ENCODE measurements around the gene PSMB11.

Gene PSMB11

DNA sequence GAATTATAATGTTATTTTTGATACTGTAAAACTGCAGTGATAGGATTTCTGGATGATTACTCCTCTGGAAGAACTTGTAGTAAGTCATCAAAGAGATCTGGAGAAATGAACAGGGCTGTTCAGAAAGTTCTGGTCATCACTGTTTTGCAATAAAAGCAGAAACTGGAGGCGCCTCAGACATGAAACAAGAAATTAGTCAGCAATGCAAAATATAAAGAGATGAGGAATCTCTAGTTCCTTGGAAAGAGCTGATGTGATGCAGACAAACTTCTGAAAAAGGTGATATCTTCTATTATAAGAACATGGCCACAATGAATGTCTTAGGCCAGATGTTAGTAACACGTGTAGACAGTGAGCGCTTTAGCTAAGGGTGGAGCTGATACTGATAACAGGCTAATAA lies 43.4 kb downstream of the PSMB11 start:
- DNase-seq (ENCODE audit: low read depth), result no peak

DNA sequence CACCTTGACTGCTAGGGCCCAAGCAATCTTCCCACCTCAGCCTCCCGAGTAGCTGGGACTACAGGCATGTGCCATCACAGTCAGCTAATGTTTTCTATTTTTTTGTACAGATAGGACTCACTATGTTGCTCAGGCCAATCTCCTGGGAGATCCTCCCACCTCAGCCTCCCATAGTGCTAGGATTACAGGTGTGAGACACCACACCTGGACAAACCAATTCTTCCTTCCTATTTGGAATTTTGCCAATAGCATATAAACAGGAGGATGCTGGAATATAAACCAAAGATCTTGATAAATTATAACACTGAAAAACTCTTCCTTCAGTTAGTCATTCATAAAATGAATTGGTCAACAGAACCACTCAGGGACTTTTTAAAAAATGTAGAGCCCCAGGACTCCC lies 44.6 kb downstream of the PSMB11 start:
- no peak for DNase-seq (ENCODE audit: low read depth)

DNA sequence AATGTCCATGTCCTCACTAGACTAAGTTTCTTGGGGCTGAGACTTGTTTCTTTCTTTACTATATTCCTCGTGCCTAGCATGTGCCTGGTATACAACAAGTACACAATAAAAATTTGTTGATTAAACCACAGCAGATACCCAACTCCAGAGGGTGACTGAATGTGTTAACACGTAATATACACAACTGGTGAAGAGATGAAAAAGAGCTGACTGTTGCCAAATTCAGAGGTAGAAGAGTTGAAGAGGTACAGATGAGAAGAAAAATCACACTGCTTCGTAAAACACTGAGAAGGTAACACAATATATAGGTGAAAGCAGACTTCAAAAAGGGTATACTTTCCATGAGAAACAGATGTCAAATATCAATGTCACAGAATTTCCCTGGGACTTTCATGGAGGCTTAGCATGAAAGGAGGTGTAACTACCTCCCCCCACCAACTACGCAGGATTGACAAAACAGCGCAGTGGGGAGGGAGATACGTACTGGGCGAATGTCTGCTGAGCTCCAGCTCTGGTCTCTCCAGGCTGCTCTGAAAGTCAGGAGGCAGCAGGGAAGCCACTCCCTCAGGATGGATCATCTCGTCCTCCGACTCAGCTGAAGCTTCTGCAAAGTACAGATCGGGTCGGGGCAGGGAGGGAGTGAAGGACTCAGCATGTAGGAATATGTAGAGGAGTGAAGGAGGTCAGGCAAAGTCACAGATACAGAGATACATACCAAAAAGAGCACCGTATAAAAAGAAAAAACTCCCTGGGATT lies 47.7 kb downstream of the PSMB11 start:
- DNase-seq (ENCODE audit: low read depth), result no peak

DNA sequence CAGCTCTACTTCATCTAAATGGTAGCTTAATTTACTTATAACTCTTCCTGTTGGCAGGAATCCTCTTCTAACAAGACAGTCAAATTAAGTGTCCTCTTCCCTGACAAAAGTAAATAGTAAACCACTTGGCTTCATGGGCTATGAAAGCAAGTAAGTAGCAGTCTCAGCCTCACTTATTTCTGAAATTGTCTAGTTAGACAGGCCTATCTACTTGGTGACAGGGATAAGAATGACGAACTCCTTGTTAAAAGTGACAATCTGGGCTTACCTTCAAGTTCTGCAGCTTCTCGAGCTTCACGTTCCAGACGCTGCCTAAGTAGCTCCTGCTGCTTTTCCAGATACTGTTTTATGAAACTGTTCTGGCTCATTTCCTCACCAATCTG lies 48.2 kb downstream of the PSMB11 start:
- DNase-seq (ENCODE audit: low read depth), result no peak

DNA sequence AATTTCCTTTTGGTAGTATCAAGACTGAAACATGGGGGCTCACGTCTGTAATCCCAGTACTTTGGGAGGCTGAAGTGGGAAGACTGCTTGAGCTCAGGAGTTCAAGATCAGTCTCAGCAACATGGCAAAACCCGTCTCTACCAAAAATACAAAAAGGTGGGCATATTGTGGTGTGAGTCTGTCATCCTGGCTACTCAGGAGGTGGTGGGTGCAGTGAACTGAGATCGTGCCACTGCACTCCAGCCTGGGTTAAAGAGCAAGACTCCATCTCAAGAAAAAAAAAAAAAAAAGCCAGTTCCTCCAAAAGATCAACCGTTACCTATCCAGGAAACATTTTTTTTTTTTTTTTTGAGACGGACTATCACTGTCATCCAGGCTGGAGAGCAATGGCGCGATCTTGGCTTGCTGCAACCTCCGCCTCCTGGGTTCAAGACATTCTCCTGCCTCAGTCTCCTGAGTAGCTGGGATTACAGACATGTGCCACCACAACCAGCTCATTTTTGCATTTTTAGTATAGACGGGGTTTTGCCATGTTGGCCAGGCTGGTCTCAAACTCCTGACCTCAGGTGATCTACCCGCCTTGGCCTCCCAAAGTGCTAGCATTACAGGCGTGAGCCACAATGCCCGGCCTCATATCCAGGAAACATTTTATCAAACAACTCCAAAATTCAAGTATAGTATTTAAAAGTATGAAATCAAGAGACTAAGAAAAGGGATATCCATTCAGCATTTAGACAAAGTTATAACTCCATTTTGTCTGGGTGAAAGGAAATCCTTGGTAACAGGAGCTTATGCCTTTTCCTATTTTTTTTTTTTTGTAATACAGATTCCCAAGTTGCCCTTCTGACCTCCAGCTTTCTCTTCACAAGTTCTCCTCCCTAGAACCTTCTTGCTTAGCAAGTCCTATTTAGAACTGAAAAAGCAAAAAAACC lies 49.5 kb downstream of the PSMB11 start:
- no peak for DNase-seq (ENCODE audit: low read depth)

DNA sequence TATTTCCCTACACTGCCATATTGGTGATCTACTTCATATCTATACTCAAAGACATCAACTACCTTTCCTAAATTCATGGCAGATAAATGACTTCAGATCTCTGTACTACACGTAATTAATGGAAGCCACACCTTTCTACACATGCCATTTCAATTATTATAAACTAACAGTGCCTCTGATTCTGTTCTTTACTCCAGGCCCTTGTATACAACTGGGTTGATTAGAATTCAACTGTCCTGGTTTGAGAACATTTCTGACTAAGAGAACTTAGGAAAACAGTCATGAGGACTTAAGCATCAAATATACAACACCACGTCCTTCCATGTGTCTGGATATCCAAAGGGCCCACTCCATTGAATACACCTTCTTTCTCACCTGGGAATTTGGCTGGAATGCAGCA lies 51.1 kb downstream of the PSMB11 start:
- no peak for DNase-seq (ENCODE audit: low read depth)

DNA sequence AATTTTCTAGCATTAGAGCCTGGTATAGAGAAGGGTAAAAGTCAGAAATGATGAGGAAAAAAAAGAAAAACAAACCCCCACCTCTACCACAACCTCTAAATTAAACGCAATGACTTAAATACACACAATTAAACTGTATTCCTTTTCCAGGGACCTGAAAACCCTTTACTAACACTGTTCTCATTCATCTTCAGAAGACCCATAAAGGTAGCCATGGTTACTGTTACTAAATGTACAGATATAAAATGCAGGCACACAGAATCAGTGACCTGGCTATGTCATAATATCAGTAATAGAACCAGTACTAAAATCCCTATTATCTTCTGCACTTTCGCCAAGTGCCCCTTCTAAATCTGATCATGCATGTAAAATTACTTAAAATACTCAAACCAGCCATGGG lies 51.5 kb downstream of the PSMB11 start:
- DNase-seq (ENCODE audit: low read depth), result no peak

All from HS-5 (cell line).